Psoas muscle (tissue), 8 donors: Measurements from ENCODE around the gene ASPG. TPM values are rescaled to one million over a fixed set of nuclear protein-coding genes. Genes with fewer than 3 reads are reported as not detected.

Source experiments
- ATAC-seq, 4 donors: fragments of 200-7000 bp; cut with Tn5 transposase; one replicate each; pipeline ENCODE4 v1.9.1; 2020; ENCODE audit warnings: moderate library complexity in 3 of 4, mild to moderate bottlenecking in 2 of 4
- DNase-seq, 2 donors: peaks; one replicate each; pipeline ENCODE4 v3.0.0-alpha.2; 2020
- H3K27ac ChIP-seq: fragments of 200-600 bp; one replicate; pipeline ENCODE4 v1.8.0; 2022
- H3K27me3 ChIP-seq, 3 donors: fragments of 200-600 bp in 1 of 3; one replicate each; pipeline versions ENCODE4 v1.6.1 to v1.8.0; 2013 to 2022; ENCODE audit warnings: low read length in 2 of 3, mild to moderate bottlenecking in 2 of 3, moderate library complexity in 1 of 3; ENCODE audit not compliant: insufficient read depth in 3 of 3
- H3K36me3 ChIP-seq, 2 donors: fragments of 200-600 bp in 1 of 2; one replicate each; pipeline versions ENCODE4 v1.6.1 to v1.8.0; 2013 to 2022; ENCODE audit warnings: low read depth in 1 of 2, mild to moderate bottlenecking in 1 of 2, moderate library complexity in 1 of 2; ENCODE audit not compliant: insufficient read depth in 1 of 2
- H3K4me1 ChIP-seq: fragments of 200-600 bp; one replicate; pipeline ENCODE4 v1.8.0; 2022
- H3K4me3 ChIP-seq: fragments of 200-600 bp; one replicate; pipeline ENCODE4 v1.8.0; 2022; ENCODE audit warnings: mild to moderate bottlenecking
- H3K9me3 ChIP-seq: fragments of 200-600 bp; one replicate; pipeline ENCODE4 v1.8.0; 2022
- CTCF ChIP-seq: fragments of 200-600 bp; IDR thresholded peaks from one replicate; pipeline ENCODE4 v1.8.0; 2022; ENCODE audit warnings: antibody characterized with exemption
- WGBS, 3 donors: extraction: QIAGEN DNeasy Blood & Tissue Kit; methylation state at CpG; one replicate each; pipeline versions ENCODE4 v1.1.6 to v1.1.7; 2013; 5-methylcytosine and 5-hydroxymethylcytosine counted together
- intact Hi-C, 2 donors: fragments of 100-400 bp; cut with DNase I; formaldehyde crosslinking; loops; one replicate each; pipeline versions ENCODE4 v1.11.0 to v1.14.2; 2022
- polyA plus RNA-seq, 3 donors: library from polyadenylated mRNA; stranded (reverse); fragments of 200-250 nt; gene quantifications; one replicate each; pipeline ENCODE4 v1.2.3, GENCODE V29; 2013
- total RNA-seq, 4 donors: library from RNA; stranded (reverse); fragmentation: NEBNext Ultra II Directional in 2 of 4; extraction: Animal tissue kit (Norgen Biotek cat#: 25700) in 2 of 4; gene quantifications; one replicate each; pipeline versions ENCODE4 v1.2.1 to v1.2.4, GENCODE V29; 2021 to 2023
- donor health status: healthy with polysubstance abuse.
- donor health status: DM: no; HTN: no; CAD: no; lungs with moderate emphysema.
- donor health status: Bipolar disorder and iron deficiency.
- donor health status: healthy.
- donor health status: DM: yes; HTN: yes; CAD: no.
- donor health status: DM: no; HTN: no; CAD: no.
- donor health status: DM: no; HTN: no; CAD: no.
- donor health status: DM: yes; HTN: yes; CAD: no.

ASPG gene
- total and polyA plus RNA-seq, 7 donors: 0.04 to 0.84 (median 0.33) TPM; not detected in 1

GRCh38 chr14:104119488-104120251 is 34.2 kb downstream of the ASPG start:
- intact Hi-C loops: no loop called here
- no peak for ATAC-seq
- H3K36me3 ChIP-seq: no peaks in the 10 kb centered on the region
- no peak for TF ChIP-seq CTCF
- peaks cover 0 to 71% (median 33%) of the 10 kb centered on the region in 3 donors for H3K27me3 ChIP-seq
- no peak overlapping the region for H3K4me3 ChIP-seq
- no peak overlapping the region for H3K27ac ChIP-seq
- H3K4me1 ChIP-seq: no peaks in the 10 kb centered on the region
- 64 to 70% (median 69%) methylated on average over 18 of the region's 18 CpGs for WGBS, 3 donors
- peaks cover 16% of the 10 kb centered on the region for H3K9me3 ChIP-seq
- DNase-seq: peak in 1 of 2 donors; percentile 5

GRCh38 chr14:104120281-104120741 is 34.8 kb downstream of the ASPG start:
- intact Hi-C loops: no loop called here
- TF ChIP-seq CTCF: no peak
- Histone ChIP-seq H3K27me3 (peaks cover 0 to 70% (median 31%) of the 10 kb centered on the region in 3 donors), H3K36me3 (no peaks in the 10 kb centered on the region), H3K9me3 (peaks cover 18% of the 10 kb centered on the region), H3K4me1 (no peaks in the 10 kb centered on the region), H3K4me3 (no peak overlapping the region), H3K27ac (no peak overlapping the region)
- no peak for DNase-seq
- ATAC-seq: no peak
- 71 to 76% (median 72%) methylated on average over 5 of the region's 5 CpGs for WGBS, 3 donors

GRCh38 chr14:104121142-104121541 is 35.6 kb downstream of the ASPG start:
- Histone ChIP-seq H3K27me3 (peaks cover 0 to 62% (median 31%) of the 10 kb centered on the region in 3 donors), H3K4me3 (no peak overlapping the region), H3K9me3 (peaks cover 18% of the 10 kb centered on the region), H3K36me3 (no peaks in the 10 kb centered on the region), H3K4me1 (no peaks in the 10 kb centered on the region), H3K27ac (no peak overlapping the region)
- 65 to 77% (median 73%) methylated on average over 5 of the region's 5 CpGs for WGBS, 3 donors
- DNase-seq (no peak), ATAC-seq (no peak)
- intact Hi-C loops: no loop called here
- no peak for TF ChIP-seq CTCF

- no peaks in the 10 kb centered on the region for H3K36me3 ChIP-seq
These were observed 38.4 kb downstream of the ASPG start for GRCh38 chr14:104123879-104124278.

More at GRCh38 chr14:104123879-104124278, 38.4 kb downstream of the ASPG start:
- ATAC-seq (no peak), DNase-seq (no peak)
- H3K27me3 ChIP-seq: peaks cover 0 to 46% (median 17%) of the 10 kb centered on the region in 3 donors
- intact Hi-C loops: no loop called here
- H3K9me3 ChIP-seq: peaks cover 18% of the 10 kb centered on the region
- H3K4me1 ChIP-seq: no peaks in the 10 kb centered on the region
- 96 to 100% (median 98%) methylated on average over 1 of the region's 1 CpG for WGBS, 3 donors
- no peak overlapping the region for H3K27ac ChIP-seq
- no peak overlapping the region for H3K4me3 ChIP-seq
- no peak for TF ChIP-seq CTCF
